KMS-11 (cell line): ENCODE data around the gene MKRN1.

ENCODE experiments used
- H2AFZ ChIP-seq: fragments of 200-600 bp; sonication (generic); 2 replicates; pipeline ENCODE4 v1.6.1; 2016; ENCODE audit warnings: antibody characterized with exemption, mixed run types, low read depth
- H3K27ac ChIP-seq: fragments of 200-600 bp; sonication (generic); 2 replicates; pipeline ENCODE4 v1.6.1; 2016; ENCODE audit warnings: mild to moderate bottlenecking, mixed run types
- H3K27me3 ChIP-seq: fragments of 200-600 bp; sonication (generic); 2 replicates; pipeline ENCODE4 v1.6.1; 2017; ENCODE audit warnings: mild to moderate bottlenecking, low read depth, mixed run types, moderate library complexity; ENCODE audit not compliant: insufficient read depth
- H3K36me3 ChIP-seq: fragments of 200-600 bp; sonication (generic); 2 replicates; pipeline ENCODE4 v1.6.1; 2017; ENCODE audit warnings: mild to moderate bottlenecking, mixed run types; ENCODE audit not compliant: insufficient read depth
- H3K4me1 ChIP-seq: fragments of 200-600 bp; sonication (generic); 2 replicates; pipeline ENCODE4 v1.6.1; 2016; ENCODE audit warnings: mild to moderate bottlenecking, low read depth, mixed run types; ENCODE audit not compliant: poor library complexity, severe bottlenecking
- H3K4me2 ChIP-seq: fragments of 200-600 bp; sonication (generic); 2 replicates; pipeline ENCODE4 v1.7.0; 2016; ENCODE audit warnings: mild to moderate bottlenecking, mixed run types
- H3K4me3 ChIP-seq: fragments of 200-600 bp; sonication (generic); IDR thresholded peaks from 2 replicates; pipeline ENCODE4 v1.6.1; 2017; ENCODE audit warnings: low read depth, low read length, mixed read lengths; ENCODE audit not compliant: insufficient read depth
- H3K79me2 ChIP-seq: fragments of 200-600 bp; sonication (generic); 2 replicates; pipeline ENCODE4 v1.6.1; 2016; ENCODE audit warnings: low read depth, mixed run types; ENCODE audit not compliant: insufficient read depth
- H3K9ac ChIP-seq: fragments of 200-600 bp; sonication (generic); 2 replicates; pipeline ENCODE4 v1.6.1; 2016; ENCODE audit warnings: mild to moderate bottlenecking, mixed run types
- H4K20me1 ChIP-seq: fragments of 200-600 bp; sonication (generic); 2 replicates; pipeline ENCODE4 v1.6.1; 2016; ENCODE audit warnings: mild to moderate bottlenecking, mixed run types; ENCODE audit not compliant: insufficient read depth
- TF ChIP-seq, protein P1 (sequence below): fragments of 200-600 bp; sonication (generic); conservative IDR thresholded peaks from 2 replicates; pipeline ENCODE4 v1.6.1; 2017; ENCODE audit warnings: low read depth, mild to moderate bottlenecking, antibody characterized with exemption, low read length, moderate library complexity, mixed read lengths

The MKRN1 gene

DNA sequence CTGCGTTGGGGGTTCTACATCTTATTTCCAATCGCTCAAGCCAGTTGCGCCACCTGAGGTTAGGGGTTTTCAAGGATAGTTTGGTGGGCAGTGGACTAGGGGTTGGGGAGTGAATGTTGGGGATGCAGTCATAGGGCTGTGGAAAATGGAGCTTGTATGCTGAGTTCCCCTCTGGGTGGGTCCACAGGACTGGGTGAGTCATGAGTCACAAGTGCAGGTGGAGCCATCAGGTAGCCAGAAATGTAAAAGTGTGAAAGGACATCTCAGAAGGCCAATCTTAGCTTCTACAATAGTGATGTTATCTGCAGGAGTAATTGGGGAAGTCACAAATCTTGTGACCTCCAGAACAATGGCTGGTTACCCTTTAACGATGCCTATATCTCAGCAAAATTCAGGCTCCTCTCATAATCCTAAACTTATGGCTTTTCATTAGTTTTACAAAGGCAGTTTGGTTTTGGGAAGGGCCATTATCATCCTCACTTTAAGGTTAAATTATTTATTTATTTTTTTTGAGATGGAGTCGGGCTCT is 18.0 kb upstream of the MKRN1 start:
- TF ChIP-seq, protein P1, sequence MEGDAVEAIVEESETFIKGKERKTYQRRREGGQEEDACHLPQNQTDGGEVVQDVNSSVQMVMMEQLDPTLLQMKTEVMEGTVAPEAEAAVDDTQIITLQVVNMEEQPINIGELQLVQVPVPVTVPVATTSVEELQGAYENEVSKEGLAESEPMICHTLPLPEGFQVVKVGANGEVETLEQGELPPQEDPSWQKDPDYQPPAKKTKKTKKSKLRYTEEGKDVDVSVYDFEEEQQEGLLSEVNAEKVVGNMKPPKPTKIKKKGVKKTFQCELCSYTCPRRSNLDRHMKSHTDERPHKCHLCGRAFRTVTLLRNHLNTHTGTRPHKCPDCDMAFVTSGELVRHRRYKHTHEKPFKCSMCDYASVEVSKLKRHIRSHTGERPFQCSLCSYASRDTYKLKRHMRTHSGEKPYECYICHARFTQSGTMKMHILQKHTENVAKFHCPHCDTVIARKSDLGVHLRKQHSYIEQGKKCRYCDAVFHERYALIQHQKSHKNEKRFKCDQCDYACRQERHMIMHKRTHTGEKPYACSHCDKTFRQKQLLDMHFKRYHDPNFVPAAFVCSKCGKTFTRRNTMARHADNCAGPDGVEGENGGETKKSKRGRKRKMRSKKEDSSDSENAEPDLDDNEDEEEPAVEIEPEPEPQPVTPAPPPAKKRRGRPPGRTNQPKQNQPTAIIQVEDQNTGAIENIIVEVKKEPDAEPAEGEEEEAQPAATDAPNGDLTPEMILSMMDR, result no peak
- Histone ChIP-seq H4K20me1 (no peaks in the 10 kb centered on the region), H3K9ac (no peak overlapping the region), H3K4me2 (no peak overlapping the region), H3K36me3 (no peaks in the 10 kb centered on the region), H3K27ac (no peak overlapping the region), H3K79me2 (no peaks in the 10 kb centered on the region), H2AFZ (no peak overlapping the region), H3K27me3 (no peaks in the 10 kb centered on the region), H3K4me1 (no peaks in the 10 kb centered on the region), H3K4me3 (no peak overlapping the region)

DNA sequence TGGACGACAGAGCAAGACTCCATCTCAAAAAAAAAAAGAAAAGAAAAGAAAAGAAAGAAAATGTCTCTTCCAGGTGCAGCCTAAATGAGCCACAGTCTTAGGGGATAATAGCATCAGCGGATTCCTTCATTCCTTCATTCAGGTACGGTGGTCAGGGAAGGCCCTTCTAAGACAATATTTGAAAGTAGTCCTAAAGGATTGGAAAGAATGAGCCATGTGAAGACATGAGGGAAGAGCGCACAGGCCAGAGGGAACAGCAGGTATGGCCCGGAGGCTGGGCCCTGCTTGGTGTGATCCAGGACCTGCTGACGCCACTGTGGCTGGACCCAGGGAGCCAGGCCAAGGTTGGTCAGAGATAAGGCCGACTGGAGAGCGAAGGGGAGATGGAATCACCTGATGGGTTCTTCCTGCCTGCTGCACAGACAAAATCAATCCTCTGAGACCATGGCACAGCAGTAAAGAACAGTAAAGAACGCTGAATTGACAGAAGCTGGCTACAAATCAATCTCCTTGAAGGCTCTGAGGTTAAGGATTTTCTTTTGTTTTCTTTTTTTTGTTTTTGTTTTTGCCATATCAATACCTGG is 16.3 kb upstream of the MKRN1 start:
- TF ChIP-seq, protein P1, result no peak

DNA sequence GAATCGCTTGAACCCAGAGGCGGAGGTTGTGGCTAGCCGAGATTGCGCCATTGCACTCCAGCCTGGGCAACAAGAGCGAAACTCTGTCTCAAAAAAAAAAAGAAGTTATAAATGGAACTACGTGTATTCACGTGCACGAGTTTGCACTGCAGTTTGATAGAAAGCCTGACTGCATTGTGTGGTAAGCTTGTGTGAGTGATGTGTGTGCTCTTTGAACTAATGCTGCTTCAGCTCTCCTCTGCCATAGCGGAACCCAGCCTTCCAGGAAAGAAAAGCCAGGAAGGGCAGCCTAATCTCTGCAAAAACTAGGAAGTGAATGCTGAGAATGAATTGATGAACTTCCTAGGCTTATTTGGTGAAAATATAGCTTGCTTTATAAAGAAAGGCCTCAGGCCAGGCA is 15.6 kb upstream of the MKRN1 start:
- no peak overlapping the region for H3K27ac ChIP-seq
- no peaks in the 10 kb centered on the region for H3K36me3 ChIP-seq
- no peak overlapping the region for H2AFZ ChIP-seq
- H3K79me2 ChIP-seq, result no peaks in the 10 kb centered on the region
- TF ChIP-seq, protein P1, result no peak
- no peak overlapping the region for H3K4me2 ChIP-seq
- H3K4me1 ChIP-seq, result no peaks in the 10 kb centered on the region
- no peaks in the 10 kb centered on the region for H3K27me3 ChIP-seq
- no peak overlapping the region for H3K4me3 ChIP-seq
- H3K9ac ChIP-seq, result no peak overlapping the region
- no peaks in the 10 kb centered on the region for H4K20me1 ChIP-seq

More for the DNA sequence above, 16.3 kb upstream of the MKRN1 start:
- Histone ChIP-seq H3K27me3 (no peaks in the 10 kb centered on the region), H3K79me2 (no peaks in the 10 kb centered on the region), H3K36me3 (no peaks in the 10 kb centered on the region), H3K9ac (no peak overlapping the region), H4K20me1 (no peaks in the 10 kb centered on the region), H3K4me3 (no peak overlapping the region), H3K4me2 (no peak overlapping the region), H2AFZ (no peak overlapping the region), H3K4me1 (no peaks in the 10 kb centered on the region), H3K27ac (no peak overlapping the region)

DNA sequence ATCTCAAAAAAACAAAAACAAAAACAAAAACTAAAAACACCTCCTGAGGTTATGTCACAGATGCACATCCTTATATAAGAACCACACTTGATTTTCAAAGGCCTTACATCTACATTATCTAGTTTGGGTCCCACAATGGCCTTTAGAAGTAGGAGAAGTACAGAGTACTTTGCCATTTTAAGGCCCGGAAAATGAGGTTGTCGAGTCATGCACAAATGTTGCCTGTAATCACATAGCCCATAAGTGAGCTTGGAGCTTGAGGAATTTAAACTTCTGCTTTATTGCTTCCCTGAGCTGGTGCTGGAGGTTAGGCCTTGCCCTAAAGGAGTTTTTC is 9.7 kb upstream of the MKRN1 start:
- Histone ChIP-seq H3K9ac (no peak overlapping the region), H3K79me2 (no peaks in the 10 kb centered on the region), H3K36me3 (no peaks in the 10 kb centered on the region), H3K4me2 (no peak overlapping the region), H3K27ac (no peak overlapping the region), H3K4me3 (no peak overlapping the region), H2AFZ (no peak overlapping the region), H3K4me1 (peaks cover 11% of the 10 kb centered on the region), H4K20me1 (no peaks in the 10 kb centered on the region), H3K27me3 (no peaks in the 10 kb centered on the region)
- TF ChIP-seq, protein P1, result no peak
